Kidney (tissue), 14 donors: ENCODE data around the gene DMWD. TPM values are rescaled to one million over a fixed set of nuclear protein-coding genes. Genes with fewer than 3 reads are reported as not detected.

Experiments used
- DNase-seq, 5 donors: peaks; one replicate each; pipeline ENCODE4 v3.0.0-alpha.2; 2013 to 2020
- FAIRE-seq: peaks from 2 replicates; lab custom pipeline; 2012; peaks lifted over from hg19 to GRCh38; lab: Jason Lieb, UNC
- H3K27ac ChIP-seq, 2 donors: one replicate each; pipeline ENCODE4 v1.7.0; 2013; ENCODE audit warnings: low read depth in 2 of 2, low read length in 2 of 2, inconsistent platforms in 1 of 2
- H3K27me3 ChIP-seq: one replicate; pipeline ENCODE4 v1.7.1; 2013; ENCODE audit warnings: low read length, inconsistent platforms; ENCODE audit not compliant: control insufficient read depth, insufficient read depth
- H3K36me3 ChIP-seq, 3 donors: one replicate each; pipeline versions ENCODE4 v1.7.0 to v1.7.1; 2013; ENCODE audit warnings: low read length in 3 of 3, control low read depth in 1 of 3, inconsistent platforms in 1 of 3; ENCODE audit not compliant: insufficient read depth in 3 of 3, control insufficient read depth in 2 of 3
- H3K4me1 ChIP-seq, 3 donors: one replicate each; pipeline versions ENCODE4 v1.7.0 to v1.7.1; 2013; ENCODE audit warnings: low read length in 3 of 3, inconsistent platforms in 1 of 3, low read depth in 1 of 3; ENCODE audit not compliant: control insufficient read depth in 2 of 3, insufficient read depth in 2 of 3
- H3K4me3 ChIP-seq, 3 donors: one replicate each; pipeline versions ENCODE4 v1.7.0 to v1.8.1; 2013; ENCODE audit warnings: low read length in 3 of 3, control low read depth in 1 of 3, inconsistent platforms in 1 of 3
- H3K9ac ChIP-seq, 3 donors: one replicate each; pipeline versions ENCODE4 v1.7.0 to v1.7.1; 2013; ENCODE audit warnings: low read length in 3 of 3, control low read depth in 1 of 3, inconsistent platforms in 1 of 3
- H3K9me3 ChIP-seq, 3 donors: one replicate each; pipeline versions ENCODE4 v1.7.0 to v1.7.1; 2013; ENCODE audit warnings: low read length in 3 of 3, control low read depth in 1 of 3, inconsistent platforms in 1 of 3; ENCODE audit not compliant: control insufficient read depth in 2 of 3, insufficient read depth in 1 of 3
- intact Hi-C: fragments of 100-400 bp; cut with DNase I; formaldehyde crosslinking; loops from one replicate; pipeline ENCODE4 v1.11.1; 2022
- polyA plus RNA-seq: library from polyadenylated mRNA; stranded (reverse); fragments of 350-450 nt; fragmentation: Illumina TruSeq; extraction: RNeasy Lipid Tissue Mini Kit (QIAGEN cat#74804); gene quantifications from one replicate; pipeline ENCODE4 v1.2.3, GENCODE V29; 2014; ENCODE audit warnings: low read depth, low replicate concordance; ENCODE audit not compliant: insufficient read depth
- total RNA-seq: library from RNA; stranded (reverse); fragmentation: NEBNext Ultra II Directional; extraction: Animal tissue kit (Norgen Biotek cat#: 25700); gene quantifications from one replicate; pipeline ENCODE4 v1.2.1, GENCODE V29; 2021
- TF ChIP-seq, protein P1 (sequence below): IDR thresholded peaks from 3 replicates; pipeline ENCODE4 v1.5.1; 2012; ENCODE audit warnings: mild to moderate bottlenecking, moderate library complexity, borderline replicate concordance; ENCODE audit not compliant: insufficient read depth; ENCODE audit errors: extremely low read depth
- donor health status: control.
- donor health status: control.
- donor health status: control.
- donor health status: control.
- donor health status: control.
- donor health status: DM: yes; HTN: yes; CAD: no.
- donor health status: Normal renal cell carcinoma (clear cell type).

DMWD gene
- total and polyA plus RNA-seq, 2 donors from 2014 or later, result 22.2 to 60.9 TPM

GRCh38 chr19:45791744-45792469 is 738 bp downstream of the DMWD start:
- Histone ChIP-seq H3K9ac (peak overlapping the region; percentile 49 to 81 (median 58)), H3K27ac (no peak overlapping the region), H3K4me3 (peak overlapping the region; percentile 63 to 88 (median 78)), H3K27me3 (no peaks in the 10 kb centered on the region), H3K9me3 (no peaks in the 10 kb centered on the region), H3K36me3 (peaks cover 0 to 18% (median 10%) of the 10 kb centered on the region in 3 donors), H3K4me1 (peaks cover 0 to 12% (median 7%) of the 10 kb centered on the region in 3 donors)
- FAIRE-seq, result no peak
- intact Hi-C loops, result no loop called here
- peak in 1 of 5 donors; percentile 77 for DNase-seq
- TF ChIP-seq, protein P1, sequence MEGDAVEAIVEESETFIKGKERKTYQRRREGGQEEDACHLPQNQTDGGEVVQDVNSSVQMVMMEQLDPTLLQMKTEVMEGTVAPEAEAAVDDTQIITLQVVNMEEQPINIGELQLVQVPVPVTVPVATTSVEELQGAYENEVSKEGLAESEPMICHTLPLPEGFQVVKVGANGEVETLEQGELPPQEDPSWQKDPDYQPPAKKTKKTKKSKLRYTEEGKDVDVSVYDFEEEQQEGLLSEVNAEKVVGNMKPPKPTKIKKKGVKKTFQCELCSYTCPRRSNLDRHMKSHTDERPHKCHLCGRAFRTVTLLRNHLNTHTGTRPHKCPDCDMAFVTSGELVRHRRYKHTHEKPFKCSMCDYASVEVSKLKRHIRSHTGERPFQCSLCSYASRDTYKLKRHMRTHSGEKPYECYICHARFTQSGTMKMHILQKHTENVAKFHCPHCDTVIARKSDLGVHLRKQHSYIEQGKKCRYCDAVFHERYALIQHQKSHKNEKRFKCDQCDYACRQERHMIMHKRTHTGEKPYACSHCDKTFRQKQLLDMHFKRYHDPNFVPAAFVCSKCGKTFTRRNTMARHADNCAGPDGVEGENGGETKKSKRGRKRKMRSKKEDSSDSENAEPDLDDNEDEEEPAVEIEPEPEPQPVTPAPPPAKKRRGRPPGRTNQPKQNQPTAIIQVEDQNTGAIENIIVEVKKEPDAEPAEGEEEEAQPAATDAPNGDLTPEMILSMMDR, result no peak

DNA sequence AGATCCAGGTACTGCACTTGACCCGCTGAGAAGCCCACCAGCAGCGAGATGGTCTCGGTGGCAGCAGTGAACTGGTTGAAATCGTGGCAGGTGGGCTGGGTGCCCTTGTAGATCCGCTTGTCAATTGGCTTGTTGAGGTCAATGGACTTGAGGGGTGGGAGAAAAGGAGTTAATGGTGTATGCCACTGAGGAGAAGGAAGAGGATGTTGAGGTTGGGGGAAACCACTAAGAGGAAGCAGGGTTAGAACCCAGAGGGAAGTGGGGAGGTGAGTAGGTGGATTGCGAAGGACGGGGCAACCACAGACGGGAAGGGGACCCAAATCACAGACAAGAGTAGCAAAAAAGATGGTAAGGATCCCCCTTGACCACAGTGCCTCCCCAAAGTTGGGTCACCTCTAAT is 1.7 kb downstream of the DMWD start:
- H3K27ac ChIP-seq, result no peak overlapping the region
- no peaks in the 10 kb centered on the region for H3K27me3 ChIP-seq
- TF ChIP-seq, protein P1, result no peak
- H3K4me1 ChIP-seq, result peaks cover 0 to 12% (median 7%) of the 10 kb centered on the region in 3 donors
- H3K9me3 ChIP-seq, result no peaks in the 10 kb centered on the region
- intact Hi-C loops, result no loop called here
- H3K4me3 ChIP-seq, result no peak overlapping the region
- DNase-seq (no peak), FAIRE-seq (no peak)
- peaks cover 0 to 20% (median 10%) of the 10 kb centered on the region in 3 donors for H3K36me3 ChIP-seq
- no peak overlapping the region for H3K9ac ChIP-seq

DNA sequence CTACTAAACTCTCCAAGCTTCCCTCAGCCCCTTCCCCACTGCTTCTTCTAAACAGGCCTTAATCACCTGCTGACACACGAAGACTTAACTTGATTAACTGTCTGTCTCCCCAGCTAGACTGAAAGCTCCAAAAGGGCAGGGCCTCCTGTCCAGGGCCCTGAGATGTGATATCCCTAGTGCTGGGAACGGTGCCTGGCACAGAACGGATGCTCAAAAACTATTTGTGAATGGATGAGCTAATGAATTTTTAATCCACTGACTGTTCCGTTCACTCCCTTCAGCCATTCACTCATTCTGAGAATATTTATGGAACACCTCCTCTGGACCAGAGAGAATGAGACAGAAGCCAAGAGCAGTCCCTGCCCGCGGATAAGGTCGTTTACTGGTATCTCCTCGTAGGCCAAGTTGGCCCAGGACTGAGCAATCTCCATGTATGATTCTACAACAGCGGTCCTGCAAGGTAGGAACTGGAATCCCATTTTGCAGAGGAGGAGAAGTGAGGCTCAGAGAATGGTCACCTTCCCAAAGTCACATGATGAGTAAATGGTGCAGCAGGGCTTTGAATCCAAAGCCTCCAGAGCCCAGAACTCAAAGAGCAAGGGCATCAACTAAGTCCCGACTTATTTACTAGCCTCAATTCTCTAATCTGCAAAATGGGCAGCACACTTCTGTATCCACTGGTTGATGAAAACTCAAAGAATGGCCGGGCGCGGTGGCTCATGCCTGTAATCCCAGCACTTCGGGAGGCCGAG is 3.4 kb downstream of the DMWD start:
- intact Hi-C loops, result no loop called here
- TF ChIP-seq, protein P1, result no peak
- H3K27ac ChIP-seq, result no peak overlapping the region
- no peak for DNase-seq
- H3K4me3 ChIP-seq, result no peak overlapping the region
- no peak overlapping the region for H3K9ac ChIP-seq
- H3K36me3 ChIP-seq, result peaks cover 0 to 20% (median 10%) of the 10 kb centered on the region in 3 donors
- H3K27me3 ChIP-seq, result no peaks in the 10 kb centered on the region
- FAIRE-seq, result no peak
- H3K9me3 ChIP-seq, result no peaks in the 10 kb centered on the region
- H3K4me1 ChIP-seq, result peaks cover 0 to 12% (median 7%) of the 10 kb centered on the region in 3 donors
